Glomerular visceral epithelial cell (primary cell): Measurements from ENCODE around the gene HES2.
"Not testable (repeated sequence)": the region's sequence is repeated elsewhere in the genome, so short reads cannot be mapped to it uniquely, and the experiment has no call there.

Experiments used
- DNase-seq: peaks from one replicate; pipeline ENCODE4 v3.0.0-alpha.2; 2016; ENCODE audit errors: extremely low spot score

HES2 gene

DNA sequence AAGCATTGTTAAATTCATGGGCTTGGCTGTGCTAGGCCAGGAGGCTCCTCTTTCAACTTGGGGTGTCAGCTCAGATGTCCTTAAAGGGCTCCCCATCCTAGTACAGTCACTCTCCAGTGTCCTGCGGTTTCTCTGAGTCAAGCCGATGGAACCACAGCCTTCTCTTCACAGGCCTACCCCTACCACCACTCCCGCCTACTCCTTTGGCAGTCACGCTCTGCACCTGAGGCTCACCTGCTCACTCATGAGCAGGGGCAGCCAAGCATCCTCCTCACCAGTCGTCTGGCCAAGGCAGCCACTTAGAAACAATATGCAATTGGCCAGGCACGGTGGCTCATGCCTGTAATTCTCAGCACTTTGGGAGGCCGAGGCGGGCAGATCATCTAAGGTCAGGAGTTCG is 29.7 kb downstream of the HES2 start:
- no peak for DNase-seq

DNA sequence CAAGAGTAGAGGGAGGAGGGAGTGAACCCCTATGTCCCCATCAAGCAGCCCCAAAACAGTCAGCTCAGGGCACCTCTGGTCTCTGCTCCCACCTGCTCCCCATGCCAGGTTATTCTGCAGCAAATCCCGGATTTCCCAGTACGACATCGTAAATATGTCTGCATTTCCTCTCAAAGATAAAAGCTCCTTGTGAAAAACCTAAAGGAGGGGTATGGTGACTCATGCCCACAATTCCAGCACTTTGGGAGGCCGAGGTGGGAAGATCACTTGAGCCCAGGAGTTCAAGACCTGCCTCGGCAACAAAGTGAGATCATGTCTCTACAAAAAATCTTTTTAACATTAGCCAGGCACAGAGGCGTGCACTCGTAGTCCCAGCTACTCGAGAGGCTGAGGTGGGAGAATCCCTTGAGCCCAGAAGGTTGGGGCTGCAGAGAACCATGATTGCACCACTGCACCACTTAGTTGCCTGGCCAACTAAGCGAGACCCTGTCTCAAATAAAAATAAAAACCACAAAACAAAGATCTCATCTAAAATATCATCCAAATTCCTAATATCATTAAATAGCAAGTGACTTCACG is 33.3 kb downstream of the HES2 start:
- peak; percentile 60 for DNase-seq

- DNase-seq: peak; percentile 74
These were observed 34.1 kb downstream of the HES2 start for GRCh38 chr1:6385488-6386191.

GRCh38 chr1:6384962-6385361 is 34.8 kb downstream of the HES2 start:
- DNase-seq: no peak

DNA sequence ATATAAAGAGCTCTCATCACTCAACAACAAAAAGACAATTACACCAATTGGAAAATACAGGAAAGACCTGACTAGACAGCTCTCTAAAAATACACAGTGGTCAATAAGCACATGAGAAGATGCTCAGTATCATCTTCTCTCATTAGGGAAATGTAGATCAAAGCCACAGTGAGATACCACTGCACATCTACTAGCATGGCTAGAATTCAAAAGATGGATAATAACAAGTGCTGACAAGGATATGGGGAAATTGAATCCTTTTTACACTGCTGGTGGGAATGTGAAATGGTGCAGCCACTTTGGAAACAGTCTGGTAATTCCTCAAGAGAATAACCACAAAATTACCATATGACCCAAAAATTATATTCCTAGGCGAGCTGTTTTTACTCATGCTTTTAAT is 35.6 kb downstream of the HES2 start:
- no peak for DNase-seq

- no peak for DNase-seq
These were observed 39.7 kb downstream of the HES2 start for GRCh38 chr1:6380037-6380436.

DNA sequence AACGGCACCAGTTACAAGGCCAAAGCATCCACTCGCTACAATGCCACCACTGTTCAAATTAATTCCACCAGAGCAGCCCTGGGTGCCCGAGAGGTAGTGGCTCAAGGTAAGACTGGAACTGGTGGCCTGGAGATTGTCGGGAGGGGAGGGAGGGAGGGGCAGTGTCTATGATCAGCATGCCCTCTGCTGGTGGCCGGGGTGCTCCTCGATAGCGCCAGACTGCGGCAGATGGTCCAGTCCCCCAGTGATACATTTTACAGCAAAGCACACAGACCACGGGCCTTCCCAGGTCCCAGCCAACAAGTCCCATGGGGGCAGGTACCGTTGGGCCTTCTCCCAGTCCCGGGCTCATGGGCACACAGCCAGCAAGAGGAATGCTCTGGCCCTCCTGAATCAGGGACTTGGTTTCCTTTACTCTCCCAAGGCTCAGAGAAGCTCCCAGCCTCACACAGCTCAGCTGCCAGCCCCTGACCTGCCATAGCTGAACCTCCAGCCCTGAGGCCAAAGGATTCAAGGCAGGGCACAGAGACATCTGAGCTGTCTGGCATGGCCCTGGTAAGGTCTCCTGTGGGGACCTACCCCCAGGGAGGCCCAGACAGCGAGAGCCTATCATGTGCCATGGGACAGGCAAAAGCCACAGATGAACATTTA is 41.5 kb downstream of the HES2 start:
- no peak for DNase-seq

- DNase-seq: no peak
These were observed 45.6 kb downstream of the HES2 start for GRCh38 chr1:6373961-6374720.

DNA sequence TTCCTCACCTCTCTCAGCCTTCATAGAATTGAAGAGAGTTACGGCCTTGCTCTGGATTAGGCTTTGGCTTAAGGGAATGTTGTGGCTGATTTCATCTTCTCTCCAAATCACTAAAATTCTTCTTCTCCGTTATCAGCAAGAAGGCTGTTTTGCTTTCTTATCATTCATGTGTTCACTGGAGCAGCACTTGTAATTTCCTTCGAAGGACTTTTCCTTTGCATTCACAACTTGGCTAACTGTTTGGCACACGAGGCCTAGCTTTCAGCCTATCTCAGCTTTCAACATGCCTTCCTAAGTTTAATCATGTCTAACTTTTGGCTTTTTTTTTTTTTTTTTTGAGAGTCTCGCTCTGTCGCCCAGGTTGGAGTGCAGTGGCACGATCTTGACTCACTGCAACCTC is 47.5 kb downstream of the HES2 start:
- not testable (repeated sequence) for DNase-seq

DNA sequence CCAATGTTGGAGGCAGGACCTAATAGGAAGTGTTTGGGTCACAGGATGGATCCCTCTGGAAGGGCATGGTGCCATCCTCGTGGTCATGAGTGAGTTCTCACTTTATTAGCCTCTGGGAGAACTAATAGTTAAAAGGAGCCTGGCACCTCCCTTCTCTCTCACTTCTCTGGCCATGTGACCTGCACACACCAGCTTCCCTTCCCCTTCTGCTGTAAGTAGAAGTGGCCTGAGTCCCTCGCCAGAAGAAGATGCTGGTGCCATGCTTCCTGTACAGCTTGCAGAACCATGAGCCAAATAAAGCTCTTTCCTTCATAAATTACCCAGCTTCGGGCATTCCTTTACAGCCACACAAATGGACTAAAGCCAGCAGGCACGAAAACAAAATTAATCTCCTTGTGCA is 49.7 kb downstream of the HES2 start:
- no peak for DNase-seq

GRCh38 chr1:6367381-6368012 is 52.2 kb downstream of the HES2 start:
- no peak for DNase-seq

DNA sequence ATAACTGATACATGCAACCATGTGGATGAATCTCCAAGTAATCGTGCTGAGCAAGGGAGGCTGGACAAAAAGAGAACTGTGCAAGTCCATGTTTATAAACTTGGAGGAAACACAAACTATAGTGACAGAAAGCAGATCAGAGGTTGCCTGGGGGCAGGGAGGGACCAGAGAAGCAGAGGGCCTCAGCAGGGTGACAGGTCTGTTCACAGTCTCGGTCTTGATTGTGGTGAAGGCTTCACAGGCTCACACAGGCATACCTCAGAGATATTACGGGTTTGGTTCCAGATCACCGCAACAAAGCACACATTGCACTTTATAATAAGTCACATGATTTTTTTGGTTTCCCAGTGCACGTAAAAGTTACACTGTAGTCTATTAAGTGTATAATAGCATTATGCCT is 54.7 kb downstream of the HES2 start:
- DNase-seq: no peak

- DNase-seq: peak; percentile 59
These were observed 56.4 kb downstream of the HES2 start for GRCh38 chr1:6363085-6363884.
